GM23338 (cell line): ENCODE data around the gene FBP1.

Experiments
- CREB1 ChIP-seq: fragments of 250-450 bp; sonication (Bioruptor Pico); IDR thresholded peaks from 2 replicates; pipeline ENCODE4 v1.5.0; 2020; ENCODE audit warnings: low read depth, mild to moderate bottlenecking, moderate library complexity
- EZH2 ChIP-seq: fragments of 200-600 bp; sonication (generic); IDR thresholded peaks from one replicate; pipeline ENCODE4 v1.8.0; 2017; ENCODE audit warnings: antibody characterized with exemption, mild to moderate bottlenecking, low read depth; ENCODE audit not compliant: unreplicated experiment
- EZH2phosphoT487 ChIP-seq: fragments of 200-600 bp; sonication (generic); IDR thresholded peaks from one replicate; pipeline ENCODE4 v1.8.1; 2018; ENCODE audit warnings: antibody characterized with exemption; ENCODE audit not compliant: unreplicated experiment
- JUNB ChIP-seq: IDR thresholded peaks from one replicate; pipeline ENCODE4 v1.6.1; 2016; ENCODE audit warnings: antibody characterized with exemption; ENCODE audit not compliant: unreplicated experiment
- NANOG ChIP-seq: IDR thresholded peaks from 2 replicates; pipeline ENCODE4 v1.6.1; 2016; ENCODE audit warnings: antibody characterized with exemption, borderline replicate concordance
- POLR2AphosphoS5 ChIP-seq: IDR thresholded peaks from 2 replicates; pipeline ENCODE4 v1.6.1; 2016; ENCODE audit warnings: antibody characterized with exemption, low read depth
- STAT1 ChIP-seq: IDR thresholded peaks from one replicate; pipeline ENCODE4 v1.6.1; 2016; ENCODE audit warnings: antibody characterized with exemption; ENCODE audit not compliant: unreplicated experiment
- ZNF114 ChIP-seq: fragments of 250-450 bp; sonication (Bioruptor Pico); IDR thresholded peaks from 2 replicates; pipeline ENCODE4 v1.5.0; 2020; ENCODE audit warnings: mild to moderate bottlenecking, moderate library complexity
- ZNF331 ChIP-seq: fragments of 250-450 bp; sonication (Bioruptor Pico); IDR thresholded peaks from 2 replicates; pipeline ENCODE4 v1.5.0; 2020; ENCODE audit warnings: low read depth, mild to moderate bottlenecking, moderate library complexity
- TF ChIP-seq, protein P1 (sequence below), 2 experiments: fragments of 200-600 bp in 1 of 2; sonication (generic) in 1 of 2; conservative IDR thresholded peaks; 2 replicates each; pipeline versions ENCODE4 v1.5.1 to v1.6.1; 2016 to 2017; ENCODE audit warnings: antibody characterized with exemption in 2 of 2, low read depth in 2 of 2, mild to moderate bottlenecking in 2 of 2, moderate library complexity in 1 of 2
- TF ChIP-seq, protein P2 (sequence below): IDR thresholded peaks from one replicate; pipeline ENCODE4 v1.6.1; 2018; ENCODE audit warnings: antibody characterized with exemption; ENCODE audit not compliant: unreplicated experiment
- TF ChIP-seq, protein P3 (sequence below): IDR thresholded peaks from 2 replicates; pipeline ENCODE4 v1.6.1; 2016; ENCODE audit warnings: antibody characterized with exemption
- TF ChIP-seq, protein P4 (sequence below): fragments of 250-450 bp; sonication (Bioruptor Pico); IDR thresholded peaks from 2 replicates; pipeline ENCODE4 v1.5.0; 2020; ENCODE audit warnings: mild to moderate bottlenecking, moderate library complexity

GRCh38 chr9:94665613-94666012, 26.3 kb upstream of the FBP1 start:
- TF ChIP-seq CREB1 (CRISPR knock-in tag) (no peak), POLR2AphosphoS5 (no peak), EZH2phosphoT487 (no peak), EZH2 (no peak), JUNB (no peak), STAT1 (no peak), ZNF331 (CRISPR knock-in tag) (no peak), NANOG (no peak), ZNF114 (CRISPR knock-in tag) (no peak)
- TF ChIP-seq, protein P1, sequence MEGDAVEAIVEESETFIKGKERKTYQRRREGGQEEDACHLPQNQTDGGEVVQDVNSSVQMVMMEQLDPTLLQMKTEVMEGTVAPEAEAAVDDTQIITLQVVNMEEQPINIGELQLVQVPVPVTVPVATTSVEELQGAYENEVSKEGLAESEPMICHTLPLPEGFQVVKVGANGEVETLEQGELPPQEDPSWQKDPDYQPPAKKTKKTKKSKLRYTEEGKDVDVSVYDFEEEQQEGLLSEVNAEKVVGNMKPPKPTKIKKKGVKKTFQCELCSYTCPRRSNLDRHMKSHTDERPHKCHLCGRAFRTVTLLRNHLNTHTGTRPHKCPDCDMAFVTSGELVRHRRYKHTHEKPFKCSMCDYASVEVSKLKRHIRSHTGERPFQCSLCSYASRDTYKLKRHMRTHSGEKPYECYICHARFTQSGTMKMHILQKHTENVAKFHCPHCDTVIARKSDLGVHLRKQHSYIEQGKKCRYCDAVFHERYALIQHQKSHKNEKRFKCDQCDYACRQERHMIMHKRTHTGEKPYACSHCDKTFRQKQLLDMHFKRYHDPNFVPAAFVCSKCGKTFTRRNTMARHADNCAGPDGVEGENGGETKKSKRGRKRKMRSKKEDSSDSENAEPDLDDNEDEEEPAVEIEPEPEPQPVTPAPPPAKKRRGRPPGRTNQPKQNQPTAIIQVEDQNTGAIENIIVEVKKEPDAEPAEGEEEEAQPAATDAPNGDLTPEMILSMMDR (conservative IDR thresholded peaks at IDR 0.05; ENCODE audit: low read depth in 2 of 2) = no peak
- TF ChIP-seq, protein P2, sequence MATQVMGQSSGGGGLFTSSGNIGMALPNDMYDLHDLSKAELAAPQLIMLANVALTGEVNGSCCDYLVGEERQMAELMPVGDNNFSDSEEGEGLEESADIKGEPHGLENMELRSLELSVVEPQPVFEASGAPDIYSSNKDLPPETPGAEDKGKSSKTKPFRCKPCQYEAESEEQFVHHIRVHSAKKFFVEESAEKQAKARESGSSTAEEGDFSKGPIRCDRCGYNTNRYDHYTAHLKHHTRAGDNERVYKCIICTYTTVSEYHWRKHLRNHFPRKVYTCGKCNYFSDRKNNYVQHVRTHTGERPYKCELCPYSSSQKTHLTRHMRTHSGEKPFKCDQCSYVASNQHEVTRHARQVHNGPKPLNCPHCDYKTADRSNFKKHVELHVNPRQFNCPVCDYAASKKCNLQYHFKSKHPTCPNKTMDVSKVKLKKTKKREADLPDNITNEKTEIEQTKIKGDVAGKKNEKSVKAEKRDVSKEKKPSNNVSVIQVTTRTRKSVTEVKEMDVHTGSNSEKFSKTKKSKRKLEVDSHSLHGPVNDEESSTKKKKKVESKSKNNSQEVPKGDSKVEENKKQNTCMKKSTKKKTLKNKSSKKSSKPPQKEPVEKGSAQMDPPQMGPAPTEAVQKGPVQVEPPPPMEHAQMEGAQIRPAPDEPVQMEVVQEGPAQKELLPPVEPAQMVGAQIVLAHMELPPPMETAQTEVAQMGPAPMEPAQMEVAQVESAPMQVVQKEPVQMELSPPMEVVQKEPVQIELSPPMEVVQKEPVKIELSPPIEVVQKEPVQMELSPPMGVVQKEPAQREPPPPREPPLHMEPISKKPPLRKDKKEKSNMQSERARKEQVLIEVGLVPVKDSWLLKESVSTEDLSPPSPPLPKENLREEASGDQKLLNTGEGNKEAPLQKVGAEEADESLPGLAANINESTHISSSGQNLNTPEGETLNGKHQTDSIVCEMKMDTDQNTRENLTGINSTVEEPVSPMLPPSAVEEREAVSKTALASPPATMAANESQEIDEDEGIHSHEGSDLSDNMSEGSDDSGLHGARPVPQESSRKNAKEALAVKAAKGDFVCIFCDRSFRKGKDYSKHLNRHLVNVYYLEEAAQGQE = no peak
- TF ChIP-seq, protein P3, sequence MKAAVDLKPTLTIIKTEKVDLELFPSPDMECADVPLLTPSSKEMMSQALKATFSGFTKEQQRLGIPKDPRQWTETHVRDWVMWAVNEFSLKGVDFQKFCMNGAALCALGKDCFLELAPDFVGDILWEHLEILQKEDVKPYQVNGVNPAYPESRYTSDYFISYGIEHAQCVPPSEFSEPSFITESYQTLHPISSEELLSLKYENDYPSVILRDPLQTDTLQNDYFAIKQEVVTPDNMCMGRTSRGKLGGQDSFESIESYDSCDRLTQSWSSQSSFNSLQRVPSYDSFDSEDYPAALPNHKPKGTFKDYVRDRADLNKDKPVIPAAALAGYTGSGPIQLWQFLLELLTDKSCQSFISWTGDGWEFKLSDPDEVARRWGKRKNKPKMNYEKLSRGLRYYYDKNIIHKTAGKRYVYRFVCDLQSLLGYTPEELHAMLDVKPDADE = no peak
- TF ChIP-seq, protein P4, sequence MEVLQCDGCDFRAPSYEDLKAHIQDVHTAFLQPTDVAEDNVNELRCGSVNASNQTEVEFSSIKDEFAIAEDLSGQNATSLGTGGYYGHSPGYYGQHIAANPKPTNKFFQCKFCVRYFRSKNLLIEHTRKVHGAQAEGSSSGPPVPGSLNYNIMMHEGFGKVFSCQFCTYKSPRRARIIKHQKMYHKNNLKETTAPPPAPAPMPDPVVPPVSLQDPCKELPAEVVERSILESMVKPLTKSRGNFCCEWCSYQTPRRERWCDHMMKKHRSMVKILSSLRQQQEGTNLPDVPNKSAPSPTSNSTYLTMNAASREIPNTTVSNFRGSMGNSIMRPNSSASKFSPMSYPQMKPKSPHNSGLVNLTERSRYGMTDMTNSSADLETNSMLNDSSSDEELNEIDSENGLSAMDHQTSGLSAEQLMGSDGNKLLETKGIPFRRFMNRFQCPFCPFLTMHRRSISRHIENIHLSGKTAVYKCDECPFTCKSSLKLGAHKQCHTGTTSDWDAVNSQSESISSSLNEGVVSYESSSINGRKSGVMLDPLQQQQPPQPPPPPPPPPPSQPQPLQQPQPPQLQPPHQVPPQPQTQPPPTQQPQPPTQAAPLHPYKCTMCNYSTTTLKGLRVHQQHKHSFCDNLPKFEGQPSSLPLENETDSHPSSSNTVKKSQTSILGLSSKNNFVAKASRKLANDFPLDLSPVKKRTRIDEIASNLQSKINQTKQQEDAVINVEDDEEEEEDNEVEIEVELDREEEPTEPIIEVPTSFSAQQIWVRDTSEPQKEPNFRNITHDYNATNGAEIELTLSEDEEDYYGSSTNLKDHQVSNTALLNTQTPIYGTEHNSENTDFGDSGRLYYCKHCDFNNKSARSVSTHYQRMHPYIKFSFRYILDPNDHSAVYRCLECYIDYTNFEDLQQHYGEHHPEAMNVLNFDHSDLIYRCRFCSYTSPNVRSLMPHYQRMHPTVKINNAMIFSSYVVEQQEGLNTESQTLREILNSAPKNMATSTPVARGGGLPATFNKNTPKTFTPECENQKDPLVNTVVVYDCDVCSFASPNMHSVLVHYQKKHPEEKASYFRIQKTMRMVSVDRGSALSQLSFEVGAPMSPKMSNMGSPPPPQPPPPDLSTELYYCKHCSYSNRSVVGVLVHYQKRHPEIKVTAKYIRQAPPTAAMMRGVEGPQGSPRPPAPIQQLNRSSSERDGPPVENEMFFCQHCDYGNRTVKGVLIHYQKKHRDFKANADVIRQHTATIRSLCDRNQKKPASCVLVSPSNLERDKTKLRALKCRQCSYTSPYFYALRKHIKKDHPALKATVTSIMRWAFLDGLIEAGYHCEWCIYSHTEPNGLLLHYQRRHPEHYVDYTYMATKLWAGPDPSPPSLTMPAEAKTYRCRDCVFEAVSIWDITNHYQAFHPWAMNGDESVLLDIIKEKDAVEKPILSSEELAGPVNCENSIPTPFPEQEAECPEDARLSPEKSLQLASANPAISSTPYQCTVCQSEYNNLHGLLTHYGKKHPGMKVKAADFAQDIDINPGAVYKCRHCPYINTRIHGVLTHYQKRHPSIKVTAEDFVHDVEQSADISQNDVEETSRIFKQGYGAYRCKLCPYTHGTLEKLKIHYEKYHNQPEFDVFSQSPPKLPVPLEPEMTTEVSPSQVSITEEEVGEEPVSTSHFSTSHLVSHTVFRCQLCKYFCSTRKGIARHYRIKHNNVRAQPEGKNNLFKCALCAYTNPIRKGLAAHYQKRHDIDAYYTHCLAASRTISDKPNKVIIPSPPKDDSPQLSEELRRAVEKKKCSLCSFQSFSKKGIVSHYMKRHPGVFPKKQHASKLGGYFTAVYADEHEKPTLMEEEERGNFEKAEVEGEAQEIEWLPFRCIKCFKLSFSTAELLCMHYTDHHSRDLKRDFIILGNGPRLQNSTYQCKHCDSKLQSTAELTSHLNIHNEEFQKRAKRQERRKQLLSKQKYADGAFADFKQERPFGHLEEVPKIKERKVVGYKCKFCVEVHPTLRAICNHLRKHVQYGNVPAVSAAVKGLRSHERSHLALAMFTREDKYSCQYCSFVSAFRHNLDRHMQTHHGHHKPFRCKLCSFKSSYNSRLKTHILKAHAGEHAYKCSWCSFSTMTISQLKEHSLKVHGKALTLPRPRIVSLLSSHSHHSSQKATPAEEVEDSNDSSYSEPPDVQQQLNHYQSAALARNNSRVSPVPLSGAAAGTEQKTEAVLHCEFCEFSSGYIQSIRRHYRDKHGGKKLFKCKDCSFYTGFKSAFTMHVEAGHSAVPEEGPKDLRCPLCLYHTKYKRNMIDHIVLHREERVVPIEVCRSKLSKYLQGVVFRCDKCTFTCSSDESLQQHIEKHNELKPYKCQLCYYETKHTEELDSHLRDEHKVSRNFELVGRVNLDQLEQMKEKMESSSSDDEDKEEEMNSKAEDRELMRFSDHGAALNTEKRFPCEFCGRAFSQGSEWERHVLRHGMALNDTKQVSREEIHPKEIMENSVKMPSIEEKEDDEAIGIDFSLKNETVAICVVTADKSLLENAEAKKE = no peak
